Urinary bladder (tissue), 4 donors: ENCODE results near the gene SPEG. TPM values are rescaled to one million over a fixed set of nuclear protein-coding genes. Genes with fewer than 3 reads are reported as not detected.

Experiments
- DNase-seq: peaks from one replicate; pipeline ENCODE4 v3.0.0-alpha.2; 2015; ENCODE audit errors: extremely low spot score
- H3K27ac ChIP-seq: one replicate; pipeline ENCODE4 v1.5.1; 2013; ENCODE audit warnings: low read depth, mild to moderate bottlenecking, moderate library complexity
- H3K36me3 ChIP-seq: one replicate; pipeline ENCODE4 v1.6.1; 2013; ENCODE audit warnings: mild to moderate bottlenecking, moderate library complexity; ENCODE audit not compliant: insufficient read depth
- H3K4me1 ChIP-seq: one replicate; pipeline ENCODE4 v1.6.1; 2013; ENCODE audit warnings: mild to moderate bottlenecking, moderate library complexity; ENCODE audit not compliant: insufficient read depth
- H3K4me3 ChIP-seq: one replicate; pipeline ENCODE4 v1.5.1; 2013; ENCODE audit warnings: low read depth, low read length
- WGBS: extraction: QIAGEN DNeasy Blood & Tissue Kit; methylation state at CpG from one replicate; pipeline ENCODE4 v1.1.7; 2013; 5-methylcytosine and 5-hydroxymethylcytosine counted together
- polyA plus RNA-seq: library from polyadenylated mRNA; stranded (reverse); fragments of 200-250 nt; gene quantifications from one replicate; pipeline ENCODE4 v1.2.3, GENCODE V29; 2013
- total RNA-seq: library from RNA; depleted of rRNA; stranded (reverse); fragments of >200 nt; gene quantifications from one replicate; pipeline ENCODE4 v1.2.3, GENCODE V29; 2014
- donor health status: healthy with polysubstance abuse.
- donor health status: healthy.

The SPEG gene
- total and polyA plus RNA-seq, 2 donors = 31.2 to 226 TPM

- no peaks in the 10 kb centered on the region for H3K4me1 ChIP-seq
- no peak for DNase-seq
- no peaks in the 10 kb centered on the region for H3K36me3 ChIP-seq
- H3K27ac ChIP-seq = no peak overlapping the region
- H3K4me3 ChIP-seq = no peak overlapping the region
- 94% methylated on average over 46 of the region's 46 CpGs for WGBS
These were observed 105.5 kb downstream of the SPEG start for GRCh38 chr2:219539926-219540678.

- H3K4me1 ChIP-seq = no peaks in the 10 kb centered on the region
- no peak for DNase-seq
- H3K4me3 ChIP-seq = no peak overlapping the region
- no peak overlapping the region for H3K27ac ChIP-seq
- H3K36me3 ChIP-seq = no peaks in the 10 kb centered on the region
- 91% methylated on average over 12 of the region's 12 CpGs for WGBS
These were observed 106.3 kb downstream of the SPEG start for GRCh38 chr2:219540784-219541504.

- Histone ChIP-seq H3K4me1 (no peaks in the 10 kb centered on the region), H3K4me3 (no peak overlapping the region), H3K36me3 (no peaks in the 10 kb centered on the region), H3K27ac (no peak overlapping the region)
- DNase-seq = no peak
- 16% methylated on average over 48 of the region's 48 CpGs for WGBS
These were observed 107.1 kb downstream of the SPEG start for GRCh38 chr2:219541611-219542180.

- Histone ChIP-seq H3K27ac (peak overlapping the region; percentile 81), H3K36me3 (no peaks in the 10 kb centered on the region), H3K4me1 (no peaks in the 10 kb centered on the region), H3K4me3 (peak overlapping the region; percentile 73)
- WGBS = under 1% methylated on average over 66 of the region's 66 CpGs
- DNase-seq = no peak
These were observed 108.4 kb downstream of the SPEG start for GRCh38 chr2:219542931-219543595.

GRCh38 chr2:219543596-219544358 is 109.1 kb downstream of the SPEG start, which contains the start of the genes CHPF and TMEM198:
TSS of gene CHPF (minus strand) at chr2:219543809. CDS start at chr2:219543538, 271 bp downstream.
TSS of gene TMEM198 (plus strand) at chr2:219544028. CDS start at chr2:219544728, 700 bp downstream.
- Histone ChIP-seq H3K4me1 (no peaks in the 10 kb centered on the region), H3K36me3 (no peaks in the 10 kb centered on the region), H3K27ac (peak within 1 kb of the TSS; percentile 81), H3K4me3 (peak within 1 kb of the TSS; percentile 73)
- WGBS = under 1% methylated on average over 75 of the region's 75 CpGs
- DNase-seq = peak; percentile 96

- H3K4me1 ChIP-seq = no peaks in the 10 kb centered on the region
- no peaks in the 10 kb centered on the region for H3K36me3 ChIP-seq
- no peak overlapping the region for H3K27ac ChIP-seq
- H3K4me3 ChIP-seq = no peak overlapping the region
- WGBS = 51% methylated on average over 9 of the region's 9 CpGs
- DNase-seq = no peak
These were observed 109.9 kb downstream of the SPEG start for GRCh38 chr2:219544567-219544966.

GRCh38 chr2:219545295-219545942 is 110.8 kb downstream of the SPEG start:
- no peaks in the 10 kb centered on the region for H3K4me1 ChIP-seq

GRCh38 chr2:219545943-219546352 is 111.3 kb downstream of the SPEG start:
- Histone ChIP-seq H3K36me3 (no peaks in the 10 kb centered on the region), H3K4me3 (no peak overlapping the region), H3K27ac (no peak overlapping the region), H3K4me1 (no peaks in the 10 kb centered on the region)
- WGBS = 77% methylated on average over 4 of the region's 4 CpGs
- no peak for DNase-seq

More at GRCh38 chr2:219545295-219545942, 110.8 kb downstream of the SPEG start:
- DNase-seq = no peak
- Histone ChIP-seq H3K27ac (no peak overlapping the region), H3K36me3 (no peaks in the 10 kb centered on the region), H3K4me3 (no peak overlapping the region)
- 93% methylated on average over 3 of the region's 3 CpGs for WGBS

- no peaks in the 10 kb centered on the region for H3K36me3 ChIP-seq
- H3K27ac ChIP-seq = no peak overlapping the region
- no peaks in the 10 kb centered on the region for H3K4me1 ChIP-seq
- no peak for DNase-seq
- 94% methylated on average over 26 of the region's 26 CpGs for WGBS
- H3K4me3 ChIP-seq = no peak overlapping the region
These were observed 113.0 kb downstream of the SPEG start for GRCh38 chr2:219547621-219548020.

Other genes starting within 250 kb of the SPEG start
- 15.3 TPM for gene ZFAND2B, start 228.1 kb upstream of the SPEG start, total RNA-seq
- gene ZFAND2B, start 228.1 kb upstream of the SPEG start, polyA plus RNA-seq = 38.2 TPM
- 25.7 TPM for gene ABCB6, start 215.9 kb upstream of the SPEG start, total RNA-seq
- gene ABCB6, start 215.9 kb upstream of the SPEG start, polyA plus RNA-seq = 54.8 TPM
- 20.7 TPM for gene ATG9A, start 205.2 kb upstream of the SPEG start, total RNA-seq
- gene ATG9A, start 205.2 kb upstream of the SPEG start, polyA plus RNA-seq = 54.6 TPM
- gene ANKZF1, start 205.0 kb upstream of the SPEG start, total RNA-seq = 30.6 TPM
- 22.3 TPM for gene ANKZF1, start 205.0 kb upstream of the SPEG start, polyA plus RNA-seq
- 12.0 TPM for gene GLB1L, start 189.4 kb upstream of the SPEG start, total RNA-seq
- gene GLB1L, start 189.4 kb upstream of the SPEG start, polyA plus RNA-seq = 6.5 TPM
- gene STK16, start 189.4 kb upstream of the SPEG start, total RNA-seq = 11.2 TPM
- gene STK16, start 189.4 kb upstream of the SPEG start, polyA plus RNA-seq = 36.3 TPM
- gene TUBA4B, start 181.6 kb upstream of the SPEG start, total RNA-seq = not detected
- gene TUBA4B, start 181.6 kb upstream of the SPEG start, polyA plus RNA-seq = not detected
- gene TUBA4A, start 180.9 kb upstream of the SPEG start, total RNA-seq = 4.8 TPM
- gene TUBA4A, start 180.9 kb upstream of the SPEG start, polyA plus RNA-seq = 41.9 TPM
- 38.7 TPM for gene DNAJB2, start 155.5 kb upstream of the SPEG start, total RNA-seq
- gene DNAJB2, start 155.5 kb upstream of the SPEG start, polyA plus RNA-seq = 76.9 TPM
- gene PTPRN, start 125.4 kb upstream of the SPEG start, total RNA-seq = 1.0 TPM
- 2.1 TPM for gene PTPRN, start 125.4 kb upstream of the SPEG start, polyA plus RNA-seq
- not detected for gene RESP18, start 102.1 kb upstream of the SPEG start, total RNA-seq
- not detected for gene RESP18, start 102.1 kb upstream of the SPEG start, polyA plus RNA-seq
- gene DNPEP, start 46.9 kb upstream of the SPEG start, total RNA-seq = 36.9 TPM
- gene DNPEP, start 46.9 kb upstream of the SPEG start, polyA plus RNA-seq = 96.8 TPM
- gene DES, start 16.5 kb upstream of the SPEG start, total RNA-seq = 1,909 TPM
- 8,236 TPM for gene DES, start 16.5 kb upstream of the SPEG start, polyA plus RNA-seq
- gene GMPPA, start 64.0 kb downstream of the SPEG start, total RNA-seq = 34.3 TPM
- 32.1 TPM for gene GMPPA, start 64.0 kb downstream of the SPEG start, polyA plus RNA-seq
- gene ASIC4, start 79.6 kb downstream of the SPEG start, total RNA-seq = 0.32 TPM
- gene ASIC4, start 79.6 kb downstream of the SPEG start, polyA plus RNA-seq = 0.18 TPM
- 56.9 TPM for gene CHPF, start 109.0 kb downstream of the SPEG start, total RNA-seq
- gene CHPF, start 109.0 kb downstream of the SPEG start, polyA plus RNA-seq = 48.6 TPM
- gene TMEM198, start 109.2 kb downstream of the SPEG start, total RNA-seq = 2.0 TPM
- 6.0 TPM for gene TMEM198, start 109.2 kb downstream of the SPEG start, polyA plus RNA-seq
- 43.5 TPM for gene OBSL1, start 136.7 kb downstream of the SPEG start, total RNA-seq
- gene OBSL1, start 136.7 kb downstream of the SPEG start, polyA plus RNA-seq = 67.9 TPM
- not detected for gene INHA, start 137.5 kb downstream of the SPEG start, total RNA-seq
- gene INHA, start 137.5 kb downstream of the SPEG start, polyA plus RNA-seq = 0.49 TPM
- gene STK11IP, start 163.0 kb downstream of the SPEG start, total RNA-seq = 19.8 TPM
- gene STK11IP, start 163.0 kb downstream of the SPEG start, polyA plus RNA-seq = 19.7 TPM
- gene SLC4A3, start 192.8 kb downstream of the SPEG start, total RNA-seq = 1.3 TPM
- gene SLC4A3, start 192.8 kb downstream of the SPEG start, polyA plus RNA-seq = 2.6 TPM